ENCODE measurements around the gene B3GNT8. TPM values are rescaled to one million over a fixed set of nuclear protein-coding genes. Genes with fewer than 3 reads are reported as not detected.

Gene B3GNT8
- total RNA-seq, 1 donor from 2014 or later, result 15.9 TPM

GRCh38 chr19:41441321-41441945, 14.3 kb upstream of the B3GNT8 start:
- DNase-seq, result no peak
- Mint-ChIP-seq H3K36me3 (ENCODE audit: unreplicated experiment) (peaks cover 4% of the 10 kb centered on the region), H3K9me3 (ENCODE audit: unreplicated experiment) (peaks cover 2% of the 10 kb centered on the region), H3K4me1 (ENCODE audit: low read depth, unreplicated experiment) (peaks cover 5% of the 10 kb centered on the region), H3K27me3 (ENCODE audit: unreplicated experiment) (peaks cover 8% of the 10 kb centered on the region), H3K4me3 (ENCODE audit: unreplicated experiment) (no peak overlapping the region), H3K27ac (ENCODE audit: unreplicated experiment) (no peak overlapping the region)
- no peak for TF ChIP-seq CTCF (IDR thresholded peaks at IDR 0.05; ENCODE audit: partially characterized antibody, unreplicated experiment)

DNA sequence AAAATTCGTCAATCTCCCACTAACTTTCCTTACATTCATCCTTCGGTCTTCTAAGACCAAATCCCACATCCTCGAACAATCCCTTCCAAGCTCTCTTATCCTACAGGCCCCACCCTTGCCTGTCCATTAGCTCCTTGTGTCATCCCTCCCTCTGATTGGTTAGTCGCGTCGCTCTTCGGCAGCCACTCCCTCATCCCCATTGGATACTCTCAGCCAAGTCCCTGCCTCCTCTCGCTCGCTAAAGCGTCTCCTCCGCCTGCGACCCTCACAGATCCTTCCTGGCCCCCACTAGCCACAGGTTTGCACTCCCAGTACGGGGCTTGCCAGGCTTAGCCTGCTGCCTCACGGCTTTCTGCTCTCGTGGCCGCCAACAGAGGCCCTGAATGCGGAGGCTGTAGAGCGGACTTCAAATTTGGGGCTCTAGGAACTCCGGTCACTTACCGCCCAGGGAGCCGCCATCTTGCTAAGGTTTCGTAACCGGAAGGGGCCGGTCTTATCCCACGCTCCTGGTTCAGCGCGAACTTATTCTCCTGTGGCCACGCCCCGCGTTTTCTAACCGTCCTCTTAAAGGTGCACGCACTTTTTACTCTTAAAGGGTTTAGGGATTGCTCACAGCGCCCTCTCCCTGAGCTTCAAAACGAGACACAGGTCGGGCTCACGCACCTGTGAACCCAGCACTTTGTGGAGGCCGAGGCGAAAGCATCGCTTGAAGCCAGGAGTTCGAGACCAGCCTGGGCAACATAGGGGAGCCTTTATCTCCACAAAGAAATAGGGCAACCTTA, 12.5 kb upstream of the B3GNT8 start, which contains the start of gene DMAC2:
DMAC2 (minus strand) TSS at position 472 of the 782 bp plus-strand sequence; CDS start at position 459, 13 bp downstream.
- Mint-ChIP-seq H3K4me3 (ENCODE audit: unreplicated experiment) (peak within 1 kb of the TSS; percentile 18), H3K27ac (ENCODE audit: unreplicated experiment) (peak within 1 kb of the TSS; percentile 20), H3K4me1 (ENCODE audit: low read depth, unreplicated experiment) (peaks cover 5% of the 10 kb centered on the region), H3K27me3 (ENCODE audit: unreplicated experiment) (peaks cover 8% of the 10 kb centered on the region), H3K36me3 (ENCODE audit: unreplicated experiment) (peaks cover 4% of the 10 kb centered on the region), H3K9me3 (ENCODE audit: unreplicated experiment) (peaks cover 2% of the 10 kb centered on the region)
- no peak for TF ChIP-seq CTCF (IDR thresholded peaks at IDR 0.05; ENCODE audit: partially characterized antibody, unreplicated experiment)
- peak; percentile 93 for DNase-seq

GRCh38 chr19:41437944-41438574, 10.9 kb upstream of the B3GNT8 start:
- peaks cover 2% of the 10 kb centered on the region for H3K9me3 Mint-ChIP-seq (ENCODE audit: unreplicated experiment)
- H3K27ac Mint-ChIP-seq (ENCODE audit: unreplicated experiment), result no peak overlapping the region
- peak overlapping the region; percentile 68 for H3K4me3 Mint-ChIP-seq (ENCODE audit: unreplicated experiment)
- peaks cover 5% of the 10 kb centered on the region for H3K4me1 Mint-ChIP-seq (ENCODE audit: low read depth, unreplicated experiment)
- DNase-seq, result no peak
- peaks cover 4% of the 10 kb centered on the region for H3K36me3 Mint-ChIP-seq (ENCODE audit: unreplicated experiment)
- H3K27me3 Mint-ChIP-seq (ENCODE audit: unreplicated experiment), result peaks cover 4% of the 10 kb centered on the region
- TF ChIP-seq CTCF (IDR thresholded peaks at IDR 0.05; ENCODE audit: partially characterized antibody, unreplicated experiment), result no peak

GRCh38 chr19:41436674-41436951, 9.4 kb upstream of the B3GNT8 start:
- H3K4me1 Mint-ChIP-seq (ENCODE audit: low read depth, unreplicated experiment), result peaks cover 5% of the 10 kb centered on the region
- H3K27me3 Mint-ChIP-seq (ENCODE audit: unreplicated experiment), result peaks cover 7% of the 10 kb centered on the region
- H3K4me3 Mint-ChIP-seq (ENCODE audit: unreplicated experiment), result no peak overlapping the region
- H3K9me3 Mint-ChIP-seq (ENCODE audit: unreplicated experiment), result peaks cover 2% of the 10 kb centered on the region
- no peak for DNase-seq
- peaks cover 4% of the 10 kb centered on the region for H3K36me3 Mint-ChIP-seq (ENCODE audit: unreplicated experiment)
- no peak overlapping the region for H3K27ac Mint-ChIP-seq (ENCODE audit: unreplicated experiment)
- no peak for TF ChIP-seq CTCF (IDR thresholded peaks at IDR 0.05; ENCODE audit: partially characterized antibody, unreplicated experiment)
